Measurements from ENCODE around the gene MICU2.

The MICU2 gene

GRCh38 chr13:21481359-21481758, 122.6 kb downstream of the MICU2 start:
- no peak for ATAC-seq (replicated peaks)
- H3K27me3 Mint-ChIP-seq = peaks cover 0 to 8% of the 10 kb centered on the region in 2 donors
- H3K36me3 Mint-ChIP-seq (ENCODE audit: insufficient read depth) = no peaks in the 10 kb centered on the region

DNA sequence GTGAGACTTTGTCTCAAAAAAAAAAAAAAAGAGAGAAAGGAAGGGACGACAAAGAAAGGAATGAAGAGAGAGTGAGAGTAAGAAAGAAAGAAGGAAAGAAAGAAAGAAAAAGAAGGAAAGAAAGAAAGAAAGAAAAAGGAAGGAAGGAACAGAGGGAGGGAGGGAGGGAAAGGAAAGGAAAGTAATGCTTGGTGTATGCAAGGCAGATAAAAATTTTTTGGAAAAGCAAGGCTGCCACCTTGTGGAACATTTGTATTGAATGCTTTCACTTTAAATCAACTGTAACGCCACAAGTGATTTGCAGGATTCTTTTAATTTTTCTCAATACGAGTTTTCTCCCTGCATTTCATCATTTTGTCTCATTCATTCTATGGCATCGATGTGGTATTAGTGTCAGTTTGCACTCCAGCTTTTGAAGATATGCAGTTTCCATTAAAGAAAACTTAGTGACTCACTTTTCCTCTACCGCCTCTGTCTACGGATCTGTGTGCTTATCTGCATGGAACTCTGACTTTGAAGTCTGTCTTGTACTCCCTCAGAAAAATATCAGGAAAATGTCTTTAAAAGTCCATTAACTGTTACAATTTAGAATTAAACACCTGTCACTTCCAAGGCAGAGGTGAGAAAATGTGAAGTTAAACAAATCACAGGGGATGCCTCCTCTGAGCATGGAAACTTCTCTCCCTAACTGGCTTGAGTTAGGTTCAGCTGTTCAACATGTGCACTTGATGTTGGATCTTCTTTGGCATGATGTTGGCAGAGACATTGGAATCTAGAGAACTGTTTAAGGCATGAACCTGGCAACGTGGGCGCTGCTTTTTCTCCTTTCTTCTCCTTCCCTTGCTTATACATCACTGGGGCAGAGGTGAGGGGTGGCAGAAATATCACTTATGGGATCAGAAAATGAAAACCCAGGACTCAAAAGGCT, 124.8 kb downstream of the MICU2 start:
- peaks cover 9 to 11% of the 10 kb centered on the region in 2 donors for H3K4me1 Mint-ChIP-seq (ENCODE audit: low read depth in 2 of 2)
- peaks cover 0 to 8% of the 10 kb centered on the region in 2 donors for H3K27me3 Mint-ChIP-seq
- peak; percentile 61 to 67 (median 65) for DNase-seq
- ATAC-seq (replicated peaks) = peak; percentile 67
- H3K9me3 Mint-ChIP-seq = no peaks in the 10 kb centered on the region
- no peaks in the 10 kb centered on the region for H3K36me3 Mint-ChIP-seq (ENCODE audit: insufficient read depth)
- no peak overlapping the region for H3K27ac Mint-ChIP-seq
- peak overlapping the region in 1 of 2 donors; percentile 1 for H3K4me3 Mint-ChIP-seq

More at GRCh38 chr13:21481359-21481758, 122.6 kb downstream of the MICU2 start:
- no peak for DNase-seq
- peaks cover 0 to 1% of the 10 kb centered on the region in 2 donors for H3K9me3 Mint-ChIP-seq
- H3K4me3 Mint-ChIP-seq = no peak overlapping the region
- H3K4me1 Mint-ChIP-seq (ENCODE audit: low read depth in 2 of 2) = peaks cover 9 to 11% of the 10 kb centered on the region in 2 donors
- H3K27ac Mint-ChIP-seq = no peak overlapping the region

GRCh38 chr13:21476893-21477472, 127.0 kb downstream of the MICU2 start:
- no peaks in the 10 kb centered on the region for H3K36me3 Mint-ChIP-seq (ENCODE audit: insufficient read depth)
- H3K4me3 Mint-ChIP-seq = peak overlapping the region; percentile 73 to 77
- no peak overlapping the region for H3K27ac Mint-ChIP-seq
- H3K4me1 Mint-ChIP-seq (ENCODE audit: low read depth in 2 of 2) = peaks cover 9 to 11% of the 10 kb centered on the region in 2 donors
- ATAC-seq (replicated peaks) (peak; percentile 91), DNase-seq (peak; percentile 77 to 80 (median 79))
- H3K27me3 Mint-ChIP-seq = peaks cover 0 to 8% of the 10 kb centered on the region in 2 donors
- no peaks in the 10 kb centered on the region for H3K9me3 Mint-ChIP-seq

GRCh38 chr13:21475115-21475514, 128.9 kb downstream of the MICU2 start:
- no peak overlapping the region for H3K4me3 Mint-ChIP-seq
- peaks cover 0 to 8% of the 10 kb centered on the region in 2 donors for H3K27me3 Mint-ChIP-seq
- H3K27ac Mint-ChIP-seq = no peak overlapping the region
- ATAC-seq (replicated peaks) = no peak
- DNase-seq = no peak
- H3K4me1 Mint-ChIP-seq (ENCODE audit: low read depth in 2 of 2) = peaks cover 9 to 11% of the 10 kb centered on the region in 2 donors
- no peaks in the 10 kb centered on the region for H3K9me3 Mint-ChIP-seq
- no peaks in the 10 kb centered on the region for H3K36me3 Mint-ChIP-seq (ENCODE audit: insufficient read depth)

DNA sequence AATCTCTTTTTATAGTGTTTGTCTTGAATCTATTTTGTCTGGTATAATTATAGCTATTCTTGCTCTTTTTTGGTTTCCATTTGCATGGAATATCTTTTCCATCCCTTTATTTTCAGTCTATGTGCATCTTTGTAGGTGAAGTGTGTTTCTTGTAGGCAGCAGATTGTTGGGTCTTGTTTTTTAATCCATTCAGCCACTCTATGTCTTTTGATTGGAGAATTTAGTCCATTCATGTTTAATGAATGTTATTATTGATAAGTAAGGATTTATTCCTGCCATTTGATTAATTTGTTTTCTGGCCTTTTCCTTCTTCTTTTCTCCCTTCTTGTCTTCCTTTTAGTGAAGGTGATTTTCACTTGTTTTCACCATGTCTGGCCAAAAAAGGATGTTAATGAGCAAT, 133.2 kb downstream of the MICU2 start:
- Mint-ChIP-seq H3K9me3 (no peaks in the 10 kb centered on the region), H3K36me3 (ENCODE audit: insufficient read depth) (no peaks in the 10 kb centered on the region), H3K4me1 (ENCODE audit: low read depth in 2 of 2) (no peaks in the 10 kb centered on the region), H3K27ac (no peak overlapping the region), H3K4me3 (no peak overlapping the region), H3K27me3 (no peaks in the 10 kb centered on the region)
- no peak for DNase-seq
- ATAC-seq (replicated peaks) = no peak

DNA sequence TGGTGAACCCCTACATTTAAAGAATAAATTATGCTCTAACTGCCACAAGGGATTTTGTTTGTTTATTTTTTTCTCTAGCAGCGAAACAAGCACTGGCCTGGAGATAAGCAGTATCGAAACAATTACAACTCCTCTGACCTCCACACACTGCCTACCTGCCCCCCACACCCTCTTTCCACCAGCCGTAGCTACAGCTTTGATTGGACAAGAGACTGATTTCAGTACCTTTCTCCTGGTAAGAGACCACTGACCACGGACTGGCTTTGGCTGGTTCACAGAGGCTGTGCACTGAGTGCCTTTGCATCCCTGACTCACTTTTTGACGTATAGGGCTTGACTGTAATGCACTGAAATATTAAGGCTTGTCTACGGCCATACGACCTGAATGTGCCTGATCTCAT, 137.4 kb downstream of the MICU2 start:
- H3K27me3 Mint-ChIP-seq = no peaks in the 10 kb centered on the region
- DNase-seq (no peak), ATAC-seq (replicated peaks) (no peak)
- no peak overlapping the region for H3K4me3 Mint-ChIP-seq
- no peaks in the 10 kb centered on the region for H3K9me3 Mint-ChIP-seq
- H3K27ac Mint-ChIP-seq = no peak overlapping the region
- H3K36me3 Mint-ChIP-seq (ENCODE audit: insufficient read depth) = no peaks in the 10 kb centered on the region
- H3K4me1 Mint-ChIP-seq (ENCODE audit: low read depth in 2 of 2) = no peaks in the 10 kb centered on the region

DNA sequence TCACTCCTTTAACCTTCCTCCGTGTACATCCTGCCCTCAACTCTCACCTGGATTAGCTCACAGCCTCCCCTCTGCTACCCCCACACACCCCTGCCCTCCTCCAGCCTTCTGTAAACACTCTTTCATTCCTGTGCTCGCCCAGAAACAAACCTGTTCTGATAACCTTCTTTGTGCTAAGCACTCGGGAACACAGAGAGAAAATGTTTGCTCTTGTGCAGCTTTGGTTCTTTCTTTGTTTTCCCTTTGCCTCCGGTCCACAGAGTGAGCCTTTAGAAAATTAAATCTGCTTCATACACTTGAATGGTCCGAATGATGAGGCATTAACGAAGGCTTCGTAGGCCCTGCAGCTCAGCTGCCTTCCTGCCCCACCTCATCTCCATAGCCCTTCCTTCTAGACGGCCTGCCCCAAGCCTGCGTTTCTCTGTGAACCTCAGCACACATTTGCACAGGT, 138.2 kb downstream of the MICU2 start:
- Mint-ChIP-seq H3K4me1 (ENCODE audit: low read depth in 2 of 2) (no peaks in the 10 kb centered on the region), H3K36me3 (ENCODE audit: insufficient read depth) (no peaks in the 10 kb centered on the region), H3K9me3 (no peaks in the 10 kb centered on the region), H3K27ac (no peak overlapping the region), H3K27me3 (no peaks in the 10 kb centered on the region), H3K4me3 (no peak overlapping the region)
- ATAC-seq (replicated peaks) = no peak
- no peak for DNase-seq

- no peak for DNase-seq
- no peaks in the 10 kb centered on the region for H3K9me3 Mint-ChIP-seq
- no peak overlapping the region for H3K27ac Mint-ChIP-seq
- H3K4me3 Mint-ChIP-seq = no peak overlapping the region
- ATAC-seq (replicated peaks) = no peak
- H3K4me1 Mint-ChIP-seq (ENCODE audit: low read depth in 2 of 2) = peaks cover 4 to 8% of the 10 kb centered on the region in 2 donors
- H3K36me3 Mint-ChIP-seq (ENCODE audit: insufficient read depth) = peaks cover 11% of the 10 kb centered on the region
- no peaks in the 10 kb centered on the region for H3K27me3 Mint-ChIP-seq
These were observed 140.5 kb downstream of the MICU2 start for GRCh38 chr13:21463424-21463823.

- no peak for ATAC-seq (replicated peaks)
- no peaks in the 10 kb centered on the region for H3K9me3 Mint-ChIP-seq
- H3K4me1 Mint-ChIP-seq (ENCODE audit: low read depth in 2 of 2) = peaks cover 19 to 25% of the 10 kb centered on the region in 2 donors
- peaks cover 16% of the 10 kb centered on the region for H3K36me3 Mint-ChIP-seq (ENCODE audit: insufficient read depth)
- no peaks in the 10 kb centered on the region for H3K27me3 Mint-ChIP-seq
- no peak overlapping the region for H3K27ac Mint-ChIP-seq
- H3K4me3 Mint-ChIP-seq = no peak overlapping the region
- no peak for DNase-seq
These were observed 142.8 kb downstream of the MICU2 start for GRCh38 chr13:21461131-21461530.

GRCh38 chr13:21458813-21459701, 144.9 kb downstream of the MICU2 start, which contains the start of gene ZDHHC20:
Gene ZDHHC20 (minus strand): TSS chr13:21459303. CDS start chr13:21459171, 132 bp downstream.
- Mint-ChIP-seq H3K27ac (peak within 1 kb of the TSS; percentile 89 to 92), H3K4me1 (ENCODE audit: low read depth in 2 of 2) (peaks cover 28 to 38% of the 10 kb centered on the region in 2 donors), H3K9me3 (no peaks in the 10 kb centered on the region), H3K27me3 (no peaks in the 10 kb centered on the region), H3K4me3 (peak within 1 kb of the TSS; percentile 93 to 96), H3K36me3 (ENCODE audit: insufficient read depth) (peaks cover 16% of the 10 kb centered on the region)
- peak; percentile 86 for ATAC-seq (replicated peaks)
- peak; percentile 91 to 95 (median 92) for DNase-seq

- Mint-ChIP-seq H3K27me3 (no peaks in the 10 kb centered on the region), H3K9me3 (no peaks in the 10 kb centered on the region), H3K27ac (peak overlapping the region; percentile 89 to 92), H3K36me3 (ENCODE audit: insufficient read depth) (peaks cover 16% of the 10 kb centered on the region), H3K4me3 (peak overlapping the region; percentile 93 to 96), H3K4me1 (ENCODE audit: low read depth in 2 of 2) (peaks cover 28 to 38% of the 10 kb centered on the region in 2 donors)
- peak; percentile 14 for ATAC-seq (replicated peaks)
- DNase-seq = peak; percentile 25 to 27 (median 26)
These were observed 145.5 kb downstream of the MICU2 start for GRCh38 chr13:21458451-21458812.

DNA sequence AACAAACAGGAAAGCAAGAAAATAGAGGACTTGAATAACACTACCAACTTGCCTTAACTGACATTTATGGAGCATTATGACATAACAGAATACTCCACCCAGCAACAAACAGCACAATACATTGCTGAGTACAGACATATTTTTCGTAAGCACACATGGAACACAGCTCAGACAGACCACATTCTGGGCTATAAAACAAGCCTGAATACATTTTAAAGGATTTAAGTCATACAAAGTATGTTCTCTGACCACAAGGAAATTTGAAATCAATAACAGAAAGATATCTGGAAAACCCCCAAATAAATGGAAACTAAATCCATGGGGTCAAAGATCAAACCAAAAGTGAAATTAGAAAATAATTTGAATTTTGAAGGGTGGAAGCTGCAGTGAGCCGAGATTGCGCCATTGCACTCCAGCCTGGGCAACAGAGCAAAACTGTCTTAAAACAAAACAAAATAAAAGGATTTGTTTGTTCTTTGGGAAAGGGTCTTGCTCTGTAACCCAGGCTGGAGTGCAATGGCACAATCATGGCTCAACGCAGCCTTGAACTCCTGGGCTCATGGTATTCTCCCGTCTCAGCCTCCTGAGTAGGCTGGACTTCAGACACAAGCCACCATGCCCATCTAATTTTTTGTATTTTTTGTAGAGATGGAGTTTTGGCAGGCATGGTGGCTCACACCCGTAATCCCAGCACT, 150.4 kb downstream of the MICU2 start:
- no peak for ATAC-seq (replicated peaks)
- Mint-ChIP-seq H3K4me3 (no peak overlapping the region), H3K27ac (no peak overlapping the region), H3K4me1 (ENCODE audit: low read depth in 2 of 2) (peaks cover 40 to 61% of the 10 kb centered on the region in 2 donors), H3K36me3 (ENCODE audit: insufficient read depth) (peaks cover 6% of the 10 kb centered on the region), H3K9me3 (no peaks in the 10 kb centered on the region), H3K27me3 (no peaks in the 10 kb centered on the region)
- no peak for DNase-seq

All from effector memory CD8-positive, alpha-beta T cell (primary cell).